ENCODE measurements around the gene GRAPL.
"Not testable (repeated sequence)": the region's sequence is repeated elsewhere in the genome, so short reads cannot be mapped to it uniquely, and the experiment has no call there.

GRAPL gene

DNA sequence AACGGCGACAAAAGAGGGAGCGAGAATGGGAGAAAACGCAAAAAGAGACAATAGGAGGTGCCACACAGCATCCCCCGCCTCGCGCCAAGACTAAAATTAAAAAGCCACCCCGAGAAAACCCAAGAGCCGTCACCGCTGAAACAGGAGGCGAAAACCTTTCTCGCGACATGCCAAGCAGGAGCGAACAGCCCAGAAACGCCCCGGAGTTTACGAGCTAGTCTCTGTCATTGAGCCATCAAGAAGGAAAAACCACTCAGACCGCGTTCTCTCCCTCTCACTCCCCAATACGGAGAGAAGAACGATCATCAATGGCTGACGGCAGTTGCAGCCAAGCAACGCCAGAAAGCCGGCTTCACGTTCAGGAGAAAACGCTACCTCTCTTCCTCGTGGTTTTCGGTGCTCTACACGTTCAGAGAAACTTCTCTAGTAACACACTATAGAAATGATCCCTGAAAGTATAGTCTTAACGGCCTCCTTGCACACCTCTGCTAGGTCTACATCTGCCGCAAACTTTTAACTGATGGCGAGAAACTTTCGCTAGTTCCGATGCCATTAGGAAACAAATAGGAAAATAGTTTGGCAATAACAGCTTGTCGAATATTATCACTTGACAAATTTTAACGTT is 62.5 kb downstream of the GRAPL start:
- not testable (repeated sequence) for DNase-seq

DNA sequence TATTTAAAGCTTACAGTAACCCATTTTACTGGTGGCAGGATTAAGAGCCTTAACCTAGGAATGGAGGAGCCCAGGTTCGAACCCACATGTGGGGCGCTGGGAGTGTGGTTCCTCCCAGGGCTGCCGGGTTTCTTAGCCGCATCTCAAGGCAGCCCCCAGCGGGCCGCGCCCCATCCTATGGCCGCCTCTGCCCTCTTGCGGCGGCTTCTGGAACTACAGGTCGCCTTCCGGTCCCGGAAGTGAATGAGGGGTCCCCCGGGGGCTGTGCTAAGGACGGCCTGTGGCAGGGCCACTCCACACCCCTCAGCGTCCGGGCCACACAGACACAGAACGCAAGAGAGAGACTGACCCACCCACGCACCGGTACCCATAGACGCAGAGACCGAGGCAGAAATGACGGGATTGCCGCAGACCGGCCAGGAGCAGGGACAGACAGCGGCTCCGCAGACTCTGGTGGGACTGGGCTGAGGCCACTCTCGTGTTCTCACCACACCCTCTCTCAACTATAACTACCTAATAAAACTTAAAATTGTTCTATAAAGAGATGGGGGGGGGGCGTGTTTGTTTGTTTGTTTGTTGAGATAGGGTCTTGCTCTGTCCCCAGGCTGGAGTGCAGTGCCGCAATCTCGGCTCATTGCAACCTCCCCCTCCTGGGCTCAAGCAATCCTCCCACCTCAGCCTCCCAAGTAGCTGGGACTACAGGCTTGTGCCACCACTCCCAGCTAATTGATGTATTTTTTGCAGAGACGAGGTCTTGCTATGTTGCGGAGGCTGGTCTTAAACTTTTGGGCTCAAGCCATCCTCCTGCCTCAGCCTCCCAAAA is 69.2 kb downstream of the GRAPL start:
- not testable (repeated sequence) for DNase-seq

DNA sequence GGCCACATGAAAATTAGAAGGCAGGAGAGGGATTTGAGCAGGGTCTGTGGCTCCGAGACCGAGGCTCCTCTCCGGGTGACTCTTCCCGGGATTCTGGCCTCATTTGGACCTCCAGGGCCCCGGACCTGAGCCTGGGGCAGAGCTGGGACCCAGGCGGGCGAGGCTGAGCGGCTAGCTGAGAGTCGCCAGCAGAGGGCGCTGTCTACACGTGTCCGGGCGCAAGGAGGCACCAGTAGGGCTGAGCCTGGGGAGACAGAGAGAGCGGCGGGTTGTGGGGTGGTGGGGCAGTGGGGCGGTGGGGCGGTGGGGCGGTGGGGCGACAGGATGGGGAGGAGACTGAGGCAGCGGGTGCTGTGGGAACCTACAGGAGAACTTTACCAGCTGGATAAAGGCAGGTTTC is 75.1 kb downstream of the GRAPL start:
- not testable (repeated sequence) for DNase-seq

DNA sequence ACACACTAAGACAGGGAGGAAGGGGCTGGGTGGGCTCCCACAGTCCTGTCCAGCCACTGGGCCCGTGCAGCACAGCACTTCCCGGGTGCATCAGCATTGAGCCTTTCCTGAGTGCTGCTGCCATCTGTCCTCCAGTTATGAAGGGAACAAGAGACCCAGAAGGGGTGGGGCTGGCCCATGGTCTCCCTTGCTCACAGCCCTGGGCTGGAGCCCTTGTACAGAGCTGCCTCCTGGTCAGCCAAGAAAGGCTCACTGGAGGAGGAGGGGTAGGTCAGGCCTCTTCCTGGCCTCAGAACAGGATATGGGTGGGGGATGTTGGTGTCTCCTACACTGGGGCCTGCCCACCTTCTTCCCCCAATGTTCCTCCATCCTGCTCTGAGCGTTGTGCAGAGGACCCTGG is 76.0 kb downstream of the GRAPL start:
- DNase-seq: not testable (repeated sequence)
